Brain microvascular endothelial cell (primary cell): Measurements from ENCODE around the gene CHD9NB.
A peak's percentile ranks its signal among the peaks of the same experiment; 100 is the strongest.
"Not testable (repeated sequence)": the region's sequence is repeated elsewhere in the genome, so short reads cannot be mapped to it uniquely, and the experiment has no call there.

ENCODE experiments used
- DNase-seq: peaks from one replicate; pipeline ENCODE4 v3.0.0-alpha.2; 2020
- H3K27ac ChIP-seq: fragments of 250-450 bp; sonication (Bioruptor Pico); 2 replicates; pipeline ENCODE4 v1.5.1; 2020; ENCODE audit warnings: mild to moderate bottlenecking, moderate library complexity
- H3K27me3 ChIP-seq: fragments of 250-450 bp; sonication (Bioruptor Pico); replicated peaks from 2 replicates; pipeline ENCODE4 v1.5.1; 2020; ENCODE audit warnings: mild to moderate bottlenecking
- H3K36me3 ChIP-seq: fragments of 250-450 bp; sonication (Bioruptor Pico); replicated peaks from 2 replicates; pipeline ENCODE4 v1.5.1; 2020; ENCODE audit warnings: mild to moderate bottlenecking
- H3K4me3 ChIP-seq: 2 replicates; pipeline ENCODE4 v1.5.1; 2011; ENCODE audit warnings: low read depth, mild to moderate bottlenecking, control low read depth, low read length, moderate library complexity
- CTCF ChIP-seq: IDR thresholded peaks from 2 replicates; pipeline ENCODE4 v1.5.1; 2011; ENCODE audit warnings: low read depth, mild to moderate bottlenecking, moderate library complexity, low read length, control low read depth, inconsistent platforms; ENCODE audit errors: missing control alignments
- in situ Hi-C: cut with HindIII; loops from 2 replicates; pipeline ENCODE4 v1.10.0; 2017; ENCODE audit warnings: low sequenced_read_pairs, low pct_ligation_motif_present

Gene CHD9NB

GRCh38 chr16:53041320-53042051 lies 11.2 kb downstream of the CHD9NB start:
- Histone ChIP-seq H3K27me3 (peaks cover 8% of the 10 kb centered on the region), H3K27ac (no peak overlapping the region), H3K4me3 (no peak overlapping the region), H3K36me3 (no peaks in the 10 kb centered on the region)
- DNase-seq: no peak
- in situ Hi-C loops: no loop called here
- TF ChIP-seq CTCF: no peak

- in situ Hi-C loops: no loop called here
- DNase-seq: no peak
- Histone ChIP-seq H3K27ac (no peak overlapping the region), H3K4me3 (no peak overlapping the region), H3K27me3 (peaks cover 8% of the 10 kb centered on the region), H3K36me3 (no peaks in the 10 kb centered on the region)
- no peak for TF ChIP-seq CTCF
These were observed 11.9 kb downstream of the CHD9NB start for GRCh38 chr16:53040788-53041187.

DNA sequence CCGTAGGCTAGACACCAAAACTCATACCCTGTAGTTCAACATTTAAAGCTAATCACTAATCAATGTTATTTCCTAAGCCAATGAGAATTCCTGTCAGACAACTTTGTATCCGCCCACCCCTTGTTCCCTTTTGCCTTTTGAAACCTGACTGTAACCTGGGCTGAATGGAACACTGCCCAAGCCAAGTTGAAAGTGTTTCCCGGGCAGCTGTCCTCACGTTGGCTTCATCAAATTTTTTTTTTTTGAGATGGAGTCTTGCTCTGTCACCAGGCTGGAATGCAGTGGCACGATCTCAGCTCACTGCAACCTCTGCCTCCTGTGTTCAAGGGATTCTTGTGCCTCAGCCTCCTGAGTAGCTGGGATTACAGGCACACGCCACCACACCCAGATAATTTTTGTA lies 16.0 kb downstream of the CHD9NB start:
- H3K4me3 ChIP-seq, H3K27me3 ChIP-seq, in situ Hi-C loops, H3K27ac ChIP-seq, H3K36me3 ChIP-seq: not testable (repeated sequence)
- DNase-seq: peak; percentile 3

DNA sequence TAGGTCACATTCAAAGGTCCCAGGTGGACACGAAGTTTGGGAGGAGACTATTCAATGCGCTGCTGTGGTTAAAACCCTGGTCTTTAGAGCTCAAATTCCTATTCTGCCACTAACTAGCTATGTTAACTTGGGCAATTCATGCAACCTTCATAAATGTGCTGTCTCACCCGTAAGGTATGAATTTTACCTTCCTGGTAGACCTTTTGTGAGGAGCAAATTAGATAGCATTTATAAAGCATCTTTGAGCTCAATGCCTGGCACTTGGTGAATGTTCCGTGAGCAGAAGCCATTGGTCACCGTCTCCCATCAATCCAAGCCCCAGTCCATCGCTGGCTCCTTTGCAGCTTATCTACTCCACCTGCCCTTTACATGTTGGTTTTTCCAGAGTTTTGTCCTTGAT lies 16.6 kb downstream of the CHD9NB start:
- Histone ChIP-seq H3K27ac (no peak overlapping the region), H3K4me3 (no peak overlapping the region), H3K27me3 (no peaks in the 10 kb centered on the region), H3K36me3 (no peaks in the 10 kb centered on the region)
- no peak for DNase-seq
- in situ Hi-C loops: no loop called here
- TF ChIP-seq CTCF: no peak

GRCh38 chr16:53035176-53035942 lies 17.3 kb downstream of the CHD9NB start:
- H3K27ac ChIP-seq: no peak overlapping the region
- H3K27me3 ChIP-seq: no peaks in the 10 kb centered on the region
- no peak for DNase-seq
- H3K4me3 ChIP-seq: no peak overlapping the region
- in situ Hi-C loops: no loop called here
- TF ChIP-seq CTCF: no peak
- no peaks in the 10 kb centered on the region for H3K36me3 ChIP-seq

- Histone ChIP-seq H3K27me3 (no peaks in the 10 kb centered on the region), H3K4me3 (no peak overlapping the region), H3K36me3 (no peaks in the 10 kb centered on the region), H3K27ac (no peak overlapping the region)
- peak; percentile 28 for DNase-seq
- in situ Hi-C loops: no loop called here
- no peak for TF ChIP-seq CTCF
These were observed 18.4 kb downstream of the CHD9NB start for GRCh38 chr16:53034306-53034705.
